Astrocyte of the spinal cord (primary cell): Measurements from ENCODE around the gene CIAO1.

ENCODE experiments used
- DNase-seq: peaks from one replicate; pipeline ENCODE4 v3.0.0; 2011; ENCODE audit warnings: low read depth, low spot score
- H3K4me3 ChIP-seq: 2 replicates; pipeline ENCODE4 v1.5.1; 2011; ENCODE audit warnings: low read depth, mild to moderate bottlenecking, low read length, moderate library complexity
- CTCF ChIP-seq: IDR thresholded peaks from 2 replicates; pipeline ENCODE4 v1.5.1; 2012; ENCODE audit warnings: low read depth, mild to moderate bottlenecking, low read length, inconsistent platforms
- in situ Hi-C: cut with HindIII; loops from 2 replicates; pipeline ENCODE4 v1.10.0; 2017; ENCODE audit warnings: low sequenced_read_pairs

CIAO1 gene

GRCh38 chr2:96233880-96234316 is 32.1 kb upstream of the CIAO1 start:
- TF ChIP-seq CTCF, result no peak
- H3K4me3 ChIP-seq, result no peak overlapping the region
- in situ Hi-C loops, result no loop called here
- DNase-seq, result no peak

GRCh38 chr2:96236882-96237281 is 29.1 kb upstream of the CIAO1 start:
- H3K4me3 ChIP-seq, result no peak overlapping the region
- in situ Hi-C loops, result no loop called here
- DNase-seq, result no peak
- no peak for TF ChIP-seq CTCF

GRCh38 chr2:96238266-96238665 is 27.8 kb upstream of the CIAO1 start:
- in situ Hi-C loops, result no loop called here
- no peak for DNase-seq
- H3K4me3 ChIP-seq, result no peak overlapping the region
- TF ChIP-seq CTCF, result no peak

GRCh38 chr2:96239091-96239490 is 26.9 kb upstream of the CIAO1 start:
- no peak for TF ChIP-seq CTCF
- in situ Hi-C loops, result no loop called here
- H3K4me3 ChIP-seq, result no peak overlapping the region
- DNase-seq, result no peak

GRCh38 chr2:96239745-96240264 is 26.2 kb upstream of the CIAO1 start:
- no peak overlapping the region for H3K4me3 ChIP-seq
- in situ Hi-C loops, result no loop called here
- no peak for TF ChIP-seq CTCF
- no peak for DNase-seq

GRCh38 chr2:96240341-96241038 is 25.5 kb upstream of the CIAO1 start:
- in situ Hi-C loops, result no loop called here
- no peak for DNase-seq
- TF ChIP-seq CTCF, result no peak
- no peak overlapping the region for H3K4me3 ChIP-seq

- no peak for DNase-seq
- TF ChIP-seq CTCF, result no peak
- in situ Hi-C loops, result no loop called here
- H3K4me3 ChIP-seq, result no peak overlapping the region
These were observed 24.8 kb upstream of the CIAO1 start for GRCh38 chr2:96241227-96241626.
